IMR-90 (cell line): ENCODE measurements around the gene PMS2.

ENCODE experiments used
- CEBPB ChIP-seq: IDR thresholded peaks from 2 replicates; pipeline ENCODE4 v1.6.1; 2012; ENCODE audit warnings: low read depth, low read length, improper control_type of control experiment
- CHD1 ChIP-seq: IDR thresholded peaks from 2 replicates; pipeline ENCODE4 v1.6.1; 2012; ENCODE audit warnings: low read depth, low read length, improper control_type of control experiment
- MAFK ChIP-seq: IDR thresholded peaks from 2 replicates; pipeline ENCODE4 v1.6.1; 2012; ENCODE audit warnings: low read depth, low read length, improper control_type of control experiment
- NFE2L2 ChIP-seq: fragments of 150-350 bp; IDR thresholded peaks from 2 replicates; pipeline ENCODE4 v1.6.1; 2016; ENCODE audit warnings: low read depth, mild to moderate bottlenecking, low read length
- POLR2A ChIP-seq: IDR thresholded peaks from 2 replicates; pipeline ENCODE4 v1.6.1; 2012; ENCODE audit warnings: mild to moderate bottlenecking, low read depth, low read length
- RAD21 ChIP-seq: IDR thresholded peaks from 2 replicates; pipeline ENCODE4 v1.6.1; 2012; ENCODE audit warnings: low read length, improper control_type of control experiment
- RCOR1 ChIP-seq: IDR thresholded peaks from 2 replicates; pipeline ENCODE4 v1.6.1; 2012; ENCODE audit warnings: mild to moderate bottlenecking, low read length, improper control_type of control experiment; ENCODE audit not compliant: insufficient replicate concordance
- RFX5 ChIP-seq: IDR thresholded peaks from 2 replicates; pipeline ENCODE4 v1.8.0; 2012; ENCODE audit warnings: low read depth, mild to moderate bottlenecking, low read length, moderate library complexity
- SMC3 ChIP-seq: fragments of 150-350 bp; IDR thresholded peaks from 2 replicates; pipeline ENCODE4 v1.6.1; 2016; ENCODE audit warnings: low read depth, mild to moderate bottlenecking, antibody characterized with exemption, low read length, moderate library complexity
- TF ChIP-seq, protein P1 (sequence below): conservative IDR thresholded peaks from 2 replicates; pipeline ENCODE4 v1.5.1; 2012; ENCODE audit warnings: mild to moderate bottlenecking, low read depth, low read length, improper control_type of control experiment
- TF ChIP-seq, protein P2 (sequence below): fragments of 150-350 bp; IDR thresholded peaks from 2 replicates; pipeline ENCODE4 v1.6.1; 2017; ENCODE audit warnings: mild to moderate bottlenecking, antibody characterized with exemption, low read length, low read depth
- TF ChIP-seq, protein P3 (sequence below): fragments of 150-350 bp; IDR thresholded peaks from 2 replicates; pipeline ENCODE4 v1.6.1; 2016; ENCODE audit warnings: low read depth, mild to moderate bottlenecking, low read length, moderate library complexity, borderline replicate concordance

DNA sequence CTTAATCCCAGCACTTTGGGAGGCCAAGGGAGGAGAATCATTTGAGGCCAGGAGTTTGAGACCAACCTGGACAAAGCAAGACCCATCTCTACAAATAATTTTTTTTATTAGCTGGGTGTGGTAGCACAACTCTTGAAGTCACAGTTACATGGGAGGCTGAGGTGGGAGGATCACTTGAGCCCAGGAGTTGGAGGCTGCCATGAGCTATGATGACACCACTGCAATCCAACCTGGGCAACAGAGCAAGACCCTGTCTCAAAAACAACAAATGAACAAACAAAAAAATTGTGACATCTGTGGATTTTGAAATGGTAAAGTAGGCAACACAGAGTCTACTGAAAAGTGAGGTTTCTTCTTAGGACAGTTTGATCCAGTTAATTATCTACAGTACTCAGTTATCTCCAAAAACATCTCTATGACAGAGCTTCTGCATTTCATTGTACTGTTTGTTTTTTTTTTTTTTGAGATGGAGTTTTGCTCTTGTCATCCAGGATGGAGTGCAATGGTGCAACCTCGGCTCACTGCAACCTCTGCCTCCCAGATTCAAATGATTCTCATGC lies 19.0 kb upstream of the PMS2 start:
- TF ChIP-seq, protein P1, sequence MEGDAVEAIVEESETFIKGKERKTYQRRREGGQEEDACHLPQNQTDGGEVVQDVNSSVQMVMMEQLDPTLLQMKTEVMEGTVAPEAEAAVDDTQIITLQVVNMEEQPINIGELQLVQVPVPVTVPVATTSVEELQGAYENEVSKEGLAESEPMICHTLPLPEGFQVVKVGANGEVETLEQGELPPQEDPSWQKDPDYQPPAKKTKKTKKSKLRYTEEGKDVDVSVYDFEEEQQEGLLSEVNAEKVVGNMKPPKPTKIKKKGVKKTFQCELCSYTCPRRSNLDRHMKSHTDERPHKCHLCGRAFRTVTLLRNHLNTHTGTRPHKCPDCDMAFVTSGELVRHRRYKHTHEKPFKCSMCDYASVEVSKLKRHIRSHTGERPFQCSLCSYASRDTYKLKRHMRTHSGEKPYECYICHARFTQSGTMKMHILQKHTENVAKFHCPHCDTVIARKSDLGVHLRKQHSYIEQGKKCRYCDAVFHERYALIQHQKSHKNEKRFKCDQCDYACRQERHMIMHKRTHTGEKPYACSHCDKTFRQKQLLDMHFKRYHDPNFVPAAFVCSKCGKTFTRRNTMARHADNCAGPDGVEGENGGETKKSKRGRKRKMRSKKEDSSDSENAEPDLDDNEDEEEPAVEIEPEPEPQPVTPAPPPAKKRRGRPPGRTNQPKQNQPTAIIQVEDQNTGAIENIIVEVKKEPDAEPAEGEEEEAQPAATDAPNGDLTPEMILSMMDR: no peak
- no peak for TF ChIP-seq CEBPB
- TF ChIP-seq, protein P2, sequence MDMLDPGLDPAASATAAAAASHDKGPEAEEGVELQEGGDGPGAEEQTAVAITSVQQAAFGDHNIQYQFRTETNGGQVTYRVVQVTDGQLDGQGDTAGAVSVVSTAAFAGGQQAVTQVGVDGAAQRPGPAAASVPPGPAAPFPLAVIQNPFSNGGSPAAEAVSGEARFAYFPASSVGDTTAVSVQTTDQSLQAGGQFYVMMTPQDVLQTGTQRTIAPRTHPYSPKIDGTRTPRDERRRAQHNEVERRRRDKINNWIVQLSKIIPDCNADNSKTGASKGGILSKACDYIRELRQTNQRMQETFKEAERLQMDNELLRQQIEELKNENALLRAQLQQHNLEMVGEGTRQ: no peak
- TF ChIP-seq POLR2A: no peak
- TF ChIP-seq NFE2L2: no peak
- TF ChIP-seq CHD1: no peak
- TF ChIP-seq RAD21: no peak
- TF ChIP-seq RFX5: no peak
- TF ChIP-seq MAFK: no peak
- TF ChIP-seq, protein P3, sequence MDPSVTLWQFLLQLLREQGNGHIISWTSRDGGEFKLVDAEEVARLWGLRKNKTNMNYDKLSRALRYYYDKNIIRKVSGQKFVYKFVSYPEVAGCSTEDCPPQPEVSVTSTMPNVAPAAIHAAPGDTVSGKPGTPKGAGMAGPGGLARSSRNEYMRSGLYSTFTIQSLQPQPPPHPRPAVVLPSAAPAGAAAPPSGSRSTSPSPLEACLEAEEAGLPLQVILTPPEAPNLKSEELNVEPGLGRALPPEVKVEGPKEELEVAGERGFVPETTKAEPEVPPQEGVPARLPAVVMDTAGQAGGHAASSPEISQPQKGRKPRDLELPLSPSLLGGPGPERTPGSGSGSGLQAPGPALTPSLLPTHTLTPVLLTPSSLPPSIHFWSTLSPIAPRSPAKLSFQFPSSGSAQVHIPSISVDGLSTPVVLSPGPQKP: no peak
- no peak for TF ChIP-seq RCOR1
- TF ChIP-seq SMC3: no peak
